ENCODE measurements around the gene SHB.
"Not testable (repeated sequence)": the region's sequence is repeated elsewhere in the genome, so short reads cannot be mapped to it uniquely, and the experiment has no call there.

Gene SHB

GRCh38 chr9:37969130-37969529 is 99.9 kb downstream of the SHB start:
- no peak for DNase-seq (ENCODE audit: low read depth)

- DNase-seq (ENCODE audit: low read depth) = no peak
Measured at GRCh38 chr9:37968228-37968701, 100.8 kb downstream of the SHB start.

- no peak for DNase-seq (ENCODE audit: low read depth)
Measured at GRCh38 chr9:37967761-37968080, 101.3 kb downstream of the SHB start.

- DNase-seq (ENCODE audit: low read depth) = no peak
Measured at GRCh38 chr9:37967014-37967760, 101.8 kb downstream of the SHB start.

- DNase-seq (ENCODE audit: low read depth) = no peak
Measured at GRCh38 chr9:37966412-37967013, 102.5 kb downstream of the SHB start.

GRCh38 chr9:37965676-37966345 is 103.2 kb downstream of the SHB start:
- DNase-seq (ENCODE audit: low read depth) = not testable (repeated sequence)

- DNase-seq (ENCODE audit: low read depth) = no peak
Measured at GRCh38 chr9:37965116-37965515, 103.9 kb downstream of the SHB start.

- DNase-seq (ENCODE audit: low read depth) = no peak
Measured at GRCh38 chr9:37964740-37965081, 104.3 kb downstream of the SHB start.

- no peak for DNase-seq (ENCODE audit: low read depth)
Measured at GRCh38 chr9:37963936-37964739, 104.9 kb downstream of the SHB start.

- DNase-seq (ENCODE audit: low read depth) = no peak
Measured at GRCh38 chr9:37961351-37961750, 107.7 kb downstream of the SHB start.

GRCh38 chr9:37960631-37961030 is 108.4 kb downstream of the SHB start:
- no peak for DNase-seq (ENCODE audit: low read depth)

- DNase-seq (ENCODE audit: low read depth) = no peak
Measured at GRCh38 chr9:37959976-37960375, 109.1 kb downstream of the SHB start.

GRCh38 chr9:37958154-37958553 is 110.9 kb downstream of the SHB start:
- DNase-seq (ENCODE audit: low read depth) = no peak

- DNase-seq (ENCODE audit: low read depth) = no peak
Measured at GRCh38 chr9:37957664-37957953, 111.4 kb downstream of the SHB start.

GRCh38 chr9:37956904-37957663 is 111.9 kb downstream of the SHB start:
- no peak for DNase-seq (ENCODE audit: low read depth)

- no peak for DNase-seq (ENCODE audit: low read depth)
Measured at GRCh38 chr9:37956423-37956820, 112.6 kb downstream of the SHB start.

- DNase-seq (ENCODE audit: low read depth) = no peak
Measured at GRCh38 chr9:37955781-37956422, 113.1 kb downstream of the SHB start.

- no peak for DNase-seq (ENCODE audit: low read depth)
Measured at GRCh38 chr9:37954581-37954981, 114.4 kb downstream of the SHB start.

GRCh38 chr9:37953775-37954437 is 115.1 kb downstream of the SHB start:
- no peak for DNase-seq (ENCODE audit: low read depth)

- DNase-seq (ENCODE audit: low read depth) = no peak
Measured at GRCh38 chr9:37953206-37953774, 115.7 kb downstream of the SHB start.

GRCh38 chr9:37952731-37953130 is 116.3 kb downstream of the SHB start:
- DNase-seq (ENCODE audit: low read depth) = no peak
